ENCODE data around the gene AANAT.
"Not testable (repeated sequence)": the region's sequence is repeated elsewhere in the genome, so short reads cannot be mapped to it uniquely, and the experiment has no call there.

AANAT gene

DNA sequence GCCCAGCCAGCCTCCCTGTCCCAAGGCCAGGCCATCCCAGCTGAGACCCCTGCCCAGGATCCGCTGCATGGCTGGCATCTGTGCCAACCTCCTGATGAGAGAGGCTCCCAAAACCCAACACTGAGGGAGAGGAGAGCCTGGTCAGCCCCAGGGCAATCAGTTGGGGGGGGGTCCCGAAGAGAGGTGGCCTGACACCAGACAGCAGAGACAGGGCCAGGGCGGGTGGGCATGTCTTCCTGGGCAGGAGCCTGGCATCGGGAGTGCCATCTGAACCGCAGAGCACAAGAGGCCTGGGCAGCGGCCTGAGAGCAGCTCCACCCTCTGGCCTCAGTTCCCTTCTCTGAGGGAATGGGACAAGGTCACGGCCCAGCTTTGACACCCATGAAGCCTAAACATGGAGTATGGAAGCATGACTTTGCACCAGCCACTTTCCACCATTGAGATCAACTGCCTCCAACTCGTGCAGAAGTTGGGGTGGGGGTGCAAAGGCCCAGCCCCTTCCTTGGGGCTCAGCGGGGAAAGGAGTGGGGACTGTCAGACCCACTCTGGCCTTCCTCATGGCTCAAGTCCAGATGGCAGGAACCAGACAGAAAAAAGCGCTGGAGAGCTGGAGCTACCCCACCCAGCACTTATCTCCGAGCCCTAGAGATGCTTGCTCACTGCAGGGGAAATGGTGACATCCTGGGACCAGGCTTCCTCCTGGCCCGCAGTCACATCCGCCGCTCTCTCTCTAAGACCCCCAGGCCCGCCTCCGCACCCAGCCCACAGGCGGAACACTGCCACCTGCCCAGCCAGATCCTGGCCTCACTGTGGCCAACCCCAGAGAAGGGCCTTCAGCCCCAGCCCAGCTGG is 24.1 kb downstream of the AANAT start:
- DNase-seq = no peak

DNA sequence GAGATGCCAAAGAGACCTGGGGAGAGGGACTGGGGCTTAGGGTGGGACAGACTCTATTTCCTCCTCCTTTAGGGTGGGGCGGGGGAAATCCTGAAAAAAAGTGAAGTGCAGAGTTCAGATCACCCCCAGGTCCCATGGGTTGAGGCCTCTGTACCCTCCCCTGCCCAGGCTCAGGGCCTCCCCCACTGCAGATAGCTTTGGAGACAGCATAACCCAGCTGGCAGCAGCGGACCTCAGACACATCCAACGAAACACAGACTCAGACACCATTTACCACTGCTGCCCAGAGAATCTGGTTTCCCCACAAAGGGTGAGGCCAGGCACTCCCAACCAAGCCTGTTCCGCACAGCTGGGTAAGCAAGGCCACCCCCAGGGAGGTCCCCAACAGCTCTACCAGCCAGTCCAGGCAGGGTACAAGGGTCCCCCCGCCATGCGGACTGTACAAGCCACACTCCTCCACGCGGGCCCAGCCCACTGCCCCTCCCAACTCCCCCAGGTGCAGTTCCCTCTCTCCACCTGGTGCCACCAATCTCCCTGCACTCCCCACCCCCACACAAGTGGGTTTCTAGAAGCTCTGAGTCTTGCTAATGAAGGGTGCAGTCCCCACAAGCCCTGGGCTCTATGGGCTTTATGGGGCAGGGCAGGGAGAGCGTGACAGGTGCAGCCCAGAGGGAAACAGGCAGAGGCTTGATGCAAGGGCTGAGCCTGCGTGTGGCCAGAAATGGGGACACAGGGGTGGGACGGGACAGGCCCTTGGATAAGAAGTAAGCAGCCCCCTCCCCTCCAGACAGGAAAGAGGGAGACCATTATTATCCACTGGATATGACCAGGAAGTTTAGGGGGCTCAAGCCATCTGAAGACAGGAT is 25.0 kb downstream of the AANAT start:
- DNase-seq = no peak

DNA sequence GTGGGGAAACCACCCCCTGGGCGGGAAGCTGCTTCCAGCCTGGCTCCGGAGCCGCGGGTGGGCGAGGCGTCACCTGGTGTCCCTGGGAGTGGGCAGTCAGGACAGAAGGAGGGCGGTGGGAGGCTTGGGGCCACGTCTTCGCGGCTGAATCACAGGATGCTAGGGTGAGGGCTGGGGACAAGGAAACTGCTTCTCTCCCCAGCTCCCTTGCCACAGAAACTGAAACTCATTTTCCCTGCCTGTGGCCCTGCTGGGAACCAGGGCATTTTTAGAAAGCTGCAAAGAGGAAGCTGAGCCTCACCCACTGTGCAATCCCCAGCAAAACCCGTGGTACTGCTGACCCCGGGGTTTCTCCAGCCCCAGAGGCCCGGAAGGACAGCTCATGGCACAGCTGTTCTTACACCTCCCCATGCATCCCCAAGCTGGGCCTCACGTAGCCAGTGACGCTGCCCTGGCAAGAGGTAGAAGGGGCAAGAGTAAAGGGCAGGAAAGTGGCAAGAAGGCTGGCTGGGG is 25.6 kb downstream of the AANAT start:
- DNase-seq = no peak

DNA sequence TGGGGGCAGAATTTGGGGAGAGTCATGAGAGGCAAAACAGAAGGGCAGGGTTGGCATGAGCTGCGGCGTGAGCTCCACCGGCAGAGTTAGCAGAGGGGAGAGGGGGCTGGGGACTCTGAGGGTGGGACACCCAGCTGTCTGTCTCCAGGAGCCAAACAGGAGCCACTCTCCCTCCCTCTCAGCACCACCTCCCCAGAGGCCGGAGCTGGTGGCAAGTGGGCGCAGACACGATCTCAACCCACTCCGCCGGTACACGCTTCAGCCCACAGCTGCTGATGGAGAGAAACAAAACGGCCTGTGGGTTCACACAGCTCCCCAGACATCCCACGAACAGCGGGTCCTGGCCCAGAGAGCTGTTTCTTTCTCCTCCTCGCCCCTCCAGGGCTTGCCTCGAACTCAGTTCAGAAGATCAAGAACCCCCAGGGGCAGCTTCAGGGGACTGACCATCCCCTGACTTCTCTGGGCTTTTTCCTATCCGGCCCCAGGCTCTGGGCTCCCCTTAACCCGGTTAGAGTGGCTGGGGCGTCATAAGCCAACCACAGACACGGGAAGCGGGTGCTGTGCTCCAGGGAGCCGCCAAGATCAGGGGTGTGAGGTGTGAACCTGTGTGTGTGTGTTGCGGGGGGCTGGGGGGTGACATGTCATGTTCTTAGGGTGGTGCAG is 26.2 kb downstream of the AANAT start:
- no peak for DNase-seq

DNA sequence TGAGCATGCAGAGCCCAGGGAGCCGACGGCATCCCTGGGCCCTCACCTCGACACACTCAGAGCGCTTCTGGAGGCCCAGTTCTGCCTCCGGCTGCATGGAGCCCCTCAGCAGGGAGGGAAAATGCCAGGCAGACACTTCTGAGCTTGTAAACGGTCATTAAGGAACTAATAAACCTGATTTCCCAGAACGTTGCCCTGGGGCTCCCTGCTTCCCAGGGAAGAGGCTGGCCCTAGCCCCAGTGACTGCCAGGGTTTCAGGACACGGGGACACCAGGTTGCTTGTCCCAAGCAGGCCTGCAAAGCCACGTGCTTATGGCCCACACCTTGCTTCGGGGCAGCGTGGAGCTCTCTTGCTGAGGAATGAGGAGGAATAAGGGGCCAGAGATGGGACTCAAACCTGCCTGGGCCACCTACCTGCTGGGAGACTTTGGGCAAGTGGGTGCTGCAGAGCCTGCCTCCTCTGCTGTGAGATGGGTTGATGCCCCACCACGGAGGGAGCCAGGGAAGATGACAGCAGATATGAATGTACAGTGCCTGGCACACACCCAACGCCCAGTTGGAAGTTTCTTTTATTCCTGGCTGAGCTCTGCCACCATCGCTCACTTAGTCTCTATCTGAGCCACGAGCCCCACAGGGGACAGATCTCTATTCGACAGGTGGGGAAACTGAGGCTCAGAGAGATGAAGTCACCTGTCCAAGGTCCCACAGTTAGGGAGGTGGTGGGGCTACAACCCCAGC is 28.4 kb downstream of the AANAT start:
- DNase-seq = no peak

DNA sequence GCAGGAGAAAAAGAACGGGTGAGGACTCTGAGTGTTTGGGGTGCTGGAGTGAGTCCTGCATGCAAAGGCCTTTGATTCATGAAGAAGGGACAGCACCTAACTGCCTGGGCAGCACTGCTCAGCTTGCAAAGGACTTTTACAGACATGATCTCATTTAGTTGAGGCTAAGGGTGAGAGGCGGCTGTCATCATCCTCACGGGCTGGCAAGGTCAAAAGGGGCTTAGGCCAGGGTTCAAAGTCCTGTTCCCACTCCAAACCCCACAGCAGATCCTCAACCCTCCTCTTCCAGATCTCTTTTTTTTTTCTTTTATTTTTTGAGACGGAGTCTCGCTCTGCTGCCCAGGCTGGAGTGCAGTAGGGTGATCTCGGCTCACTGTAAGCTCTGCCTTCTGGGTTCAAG is 29.1 kb downstream of the AANAT start:
- no peak for DNase-seq

DNA sequence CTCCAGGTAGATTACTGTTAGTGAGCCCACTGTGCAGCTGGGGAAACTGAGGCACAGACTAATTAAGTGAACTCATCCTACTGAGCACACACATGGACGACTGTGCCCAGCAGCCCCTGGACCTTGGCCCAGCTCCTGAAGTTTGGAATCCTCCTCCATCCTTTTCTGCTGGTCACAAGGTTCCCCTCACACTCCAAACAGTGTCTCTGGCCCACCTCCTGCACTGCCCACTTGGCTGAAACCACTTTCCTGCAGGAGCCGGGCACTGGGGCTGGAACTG is 30.2 kb downstream of the AANAT start:
- no peak for DNase-seq

DNA sequence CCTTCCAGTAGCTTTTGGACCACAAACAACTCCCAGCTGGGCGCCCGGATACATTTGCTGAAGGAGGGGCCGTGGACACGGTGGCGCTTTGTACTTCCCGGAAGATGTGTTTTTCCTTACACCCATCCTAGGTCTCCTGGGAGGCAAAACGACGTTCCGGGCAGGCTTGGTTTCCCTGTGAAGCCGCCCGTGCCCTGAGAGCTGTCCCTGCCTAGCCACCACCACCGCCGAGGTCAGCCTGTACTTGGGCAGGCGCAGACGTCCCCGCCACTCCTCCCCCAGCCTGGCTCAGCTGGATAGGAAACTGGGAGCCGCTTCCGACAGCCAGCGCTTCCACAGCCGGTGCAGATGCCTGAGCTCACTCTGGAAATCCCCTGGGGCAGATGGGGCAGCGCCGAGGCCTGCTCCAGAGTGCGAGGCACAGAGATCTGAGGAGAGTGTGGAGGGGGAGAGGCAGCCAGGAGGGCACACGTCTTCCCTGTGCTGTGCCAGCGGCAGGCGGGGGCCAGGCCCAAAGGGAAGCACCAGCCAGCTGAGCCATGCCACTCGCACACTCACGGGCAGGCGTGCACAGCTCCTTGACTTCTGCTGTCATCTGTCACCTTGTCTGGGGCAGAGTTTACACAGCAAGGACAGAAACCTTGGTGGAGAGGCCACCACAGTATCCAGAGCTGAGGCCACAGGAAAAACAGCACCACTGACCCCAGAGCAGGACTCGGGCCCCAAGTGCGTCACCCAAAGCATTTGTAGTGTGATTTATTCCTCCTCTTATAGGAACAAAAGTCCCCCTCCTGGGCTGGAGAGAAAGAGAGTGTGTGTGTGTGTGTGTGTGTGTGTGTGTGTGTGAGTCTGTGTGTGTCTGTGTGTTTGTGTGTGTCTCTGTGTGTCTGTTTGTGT is 30.8 kb downstream of the AANAT start:
- DNase-seq = peak; percentile 43

DNA sequence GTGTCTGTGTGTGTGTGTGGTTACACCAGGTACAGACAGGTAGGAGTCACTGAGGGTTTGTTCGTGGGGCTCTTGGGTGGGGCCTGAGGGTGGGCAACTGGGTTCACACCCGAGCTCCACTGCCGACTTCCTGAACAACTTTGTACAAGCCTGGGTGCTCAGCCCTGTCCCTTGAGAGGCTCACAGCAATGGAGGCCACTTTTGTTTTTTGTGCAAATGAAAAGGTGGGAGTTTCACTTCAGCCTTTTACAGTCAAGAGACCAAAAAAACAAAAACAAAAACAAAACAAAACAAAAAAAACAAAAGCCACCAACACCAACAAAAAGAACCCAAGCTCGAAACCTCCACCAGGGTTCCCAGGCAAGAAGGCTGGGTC is 31.5 kb downstream of the AANAT start:
- DNase-seq = no peak

DNA sequence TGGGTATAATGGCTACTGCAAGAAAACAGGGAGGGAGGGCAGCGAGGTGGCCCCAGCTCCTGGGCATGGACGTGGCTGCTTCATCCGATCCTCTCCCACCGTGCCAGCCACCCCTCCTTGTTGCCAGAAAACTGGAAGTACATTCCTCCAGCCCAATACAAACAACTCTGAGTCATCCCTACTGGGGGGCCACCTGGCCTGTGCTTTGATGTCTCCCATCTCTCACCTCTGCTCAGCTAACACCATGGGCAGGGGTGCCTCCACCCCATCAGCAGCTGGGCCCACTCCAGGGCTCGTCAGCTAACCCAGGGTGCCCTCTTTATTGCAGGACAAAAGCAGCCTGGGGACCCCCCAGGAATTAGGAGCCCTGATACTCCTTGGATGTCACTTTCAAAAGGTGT is 31.9 kb downstream of the AANAT start:
- DNase-seq = no peak

DNA sequence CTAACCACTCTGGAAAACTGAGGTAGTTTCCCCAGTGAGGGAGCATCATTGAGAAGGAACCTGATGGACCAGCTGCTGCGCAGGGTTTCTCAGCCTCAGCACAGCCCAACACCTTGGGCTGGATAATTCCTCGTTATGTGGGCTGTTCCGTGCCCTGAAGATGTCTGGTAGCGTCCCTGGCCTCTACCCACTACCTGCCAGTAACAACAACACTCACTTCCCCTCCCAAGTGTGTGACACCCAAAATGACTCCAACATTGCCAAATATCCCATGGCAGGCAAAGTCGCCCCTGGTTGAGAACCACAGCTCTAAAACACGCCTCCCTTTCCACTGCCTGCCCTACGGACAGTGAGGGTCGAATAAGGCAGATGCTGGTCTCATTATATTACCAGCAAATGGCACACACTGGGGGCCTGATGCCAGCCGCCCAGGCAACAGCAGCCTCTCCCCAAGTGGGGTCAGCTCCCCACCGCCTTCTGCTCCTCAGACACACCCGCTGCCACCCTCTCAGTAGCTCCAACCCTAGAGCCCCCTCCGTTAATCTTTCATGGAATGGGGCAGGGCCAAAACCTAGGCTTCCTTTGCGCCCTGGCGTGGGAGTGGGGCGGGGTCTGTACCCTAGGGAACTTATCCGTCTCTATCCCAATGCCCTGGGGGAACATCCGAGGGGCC is 32.8 kb downstream of the AANAT start:
- DNase-seq = no peak

DNA sequence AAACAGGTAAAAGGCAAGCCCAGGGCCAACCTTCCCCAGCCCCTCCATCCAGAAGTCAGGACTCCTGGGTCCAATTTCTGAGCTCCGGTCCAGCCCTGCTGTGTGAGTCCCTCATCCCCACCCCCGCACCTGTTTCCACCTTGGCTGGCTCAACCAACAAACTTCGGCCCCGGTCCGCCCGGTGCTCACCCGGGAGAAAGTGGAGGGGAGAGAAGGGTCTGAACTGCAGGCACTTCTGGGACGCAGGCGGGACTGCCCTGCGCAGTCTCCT is 33.3 kb downstream of the AANAT start:
- DNase-seq = no peak

DNA sequence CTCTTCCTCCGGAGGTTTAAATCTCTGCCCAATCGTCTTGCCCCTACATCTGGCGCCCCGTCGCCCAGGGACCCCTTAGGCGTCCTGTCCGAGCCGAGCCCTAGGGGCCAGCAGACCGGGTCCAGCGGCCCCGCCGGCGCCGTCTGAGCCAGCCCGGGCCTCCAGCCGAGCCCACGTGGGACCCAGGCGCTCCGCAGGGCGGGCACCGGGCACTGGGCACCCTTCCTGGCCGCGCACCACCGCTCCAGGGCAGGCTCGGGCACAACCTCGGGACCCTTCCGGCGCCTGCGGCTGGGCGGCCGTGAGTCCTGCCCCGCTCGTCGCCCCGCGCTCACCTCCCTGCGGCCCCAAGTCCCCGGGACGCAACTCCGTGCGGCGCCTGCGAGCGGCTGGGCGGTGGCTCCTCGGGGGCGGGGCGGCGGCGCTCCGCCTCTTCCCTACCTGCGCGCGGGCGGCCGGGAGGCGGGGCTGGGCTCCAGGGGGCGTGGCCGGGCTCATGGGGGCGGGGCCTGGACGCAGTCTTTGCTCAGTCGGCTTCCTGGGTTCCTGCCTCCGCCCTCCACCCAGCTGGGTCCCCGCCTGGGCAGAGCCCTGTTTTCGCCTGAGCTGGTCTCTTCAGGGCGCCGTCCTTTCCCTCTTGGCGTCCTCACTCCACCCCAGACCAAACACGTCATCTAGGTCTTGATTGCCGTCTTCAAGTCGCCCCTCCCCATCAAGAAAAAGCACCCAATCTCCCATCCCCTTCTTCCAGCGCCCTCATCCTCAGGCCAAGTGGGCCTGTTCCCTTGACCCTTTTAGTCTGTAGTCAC is 33.8 kb downstream of the AANAT start, which contains the start of gene RHBDF2:
RHBDF2 (minus strand) TSS at position 406 of the 809 bp plus-strand sequence. CDS start 19,899 bp downstream, outside the sequence.
- peak; percentile 67 for DNase-seq

DNA sequence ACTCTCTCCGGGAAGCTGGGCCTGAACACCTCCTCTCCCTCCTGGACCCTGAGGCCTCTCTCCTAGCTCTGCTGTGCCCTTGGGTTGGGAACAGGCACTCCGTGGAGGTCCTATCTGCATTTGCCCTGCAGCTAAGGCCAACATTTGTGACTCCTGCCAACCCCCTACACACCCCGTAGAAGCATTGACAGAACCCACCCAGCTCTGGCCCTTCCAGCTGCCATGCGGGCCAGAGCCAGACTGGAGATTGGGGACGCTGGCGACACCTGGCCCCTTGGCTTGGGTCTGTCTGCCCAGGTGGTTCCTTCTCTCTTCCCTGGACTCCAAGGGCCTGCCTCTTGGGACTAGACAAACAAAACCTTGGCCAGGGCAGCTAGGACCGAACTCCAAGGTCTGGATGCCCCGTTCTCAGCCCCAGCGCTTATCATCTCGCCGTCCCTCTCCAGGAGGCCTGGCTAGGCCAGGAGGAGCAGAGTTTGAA is 34.5 kb downstream of the AANAT start:
- no peak for DNase-seq

DNA sequence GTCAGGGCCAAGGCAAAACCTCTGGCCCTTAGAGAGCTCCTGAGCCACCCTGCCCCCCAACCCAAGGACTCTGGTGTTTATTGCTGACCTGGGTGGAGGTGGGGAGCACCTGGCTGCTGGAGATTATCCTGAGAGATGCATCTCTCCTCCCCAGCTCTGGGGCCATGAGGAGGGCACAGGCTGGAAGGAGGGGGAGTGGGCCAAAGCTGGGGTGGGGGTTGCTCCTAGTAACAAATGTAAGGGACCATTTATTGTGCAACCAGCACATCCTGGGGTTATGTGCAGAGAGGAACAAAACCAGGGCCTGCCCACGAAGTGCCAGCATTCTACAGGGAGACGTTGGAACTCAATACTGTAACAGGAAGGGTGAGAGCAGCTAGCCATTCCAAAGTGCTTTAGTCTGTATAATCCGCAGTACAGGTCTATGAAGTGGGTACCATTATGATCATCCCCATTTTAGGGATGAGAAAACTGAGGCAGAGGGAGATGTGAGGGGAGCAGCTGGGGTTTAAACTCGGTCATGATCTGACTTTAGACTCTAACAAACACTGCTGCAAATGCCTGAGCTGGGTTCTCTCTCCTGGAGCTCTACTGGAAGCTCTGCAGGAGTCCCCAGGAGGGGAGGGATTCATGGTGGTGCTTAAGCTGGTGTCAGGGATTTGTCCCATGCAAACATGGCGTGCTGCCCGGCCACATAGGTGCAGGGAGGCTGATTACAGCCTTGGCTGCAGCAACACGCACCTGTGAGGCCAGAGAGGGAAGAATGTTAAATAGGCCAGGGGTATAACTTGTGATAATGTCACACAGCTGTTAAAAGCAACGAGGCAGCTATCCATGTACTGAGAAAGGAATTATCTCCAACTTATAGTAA is 35.2 kb downstream of the AANAT start:
- DNase-seq = no peak

DNA sequence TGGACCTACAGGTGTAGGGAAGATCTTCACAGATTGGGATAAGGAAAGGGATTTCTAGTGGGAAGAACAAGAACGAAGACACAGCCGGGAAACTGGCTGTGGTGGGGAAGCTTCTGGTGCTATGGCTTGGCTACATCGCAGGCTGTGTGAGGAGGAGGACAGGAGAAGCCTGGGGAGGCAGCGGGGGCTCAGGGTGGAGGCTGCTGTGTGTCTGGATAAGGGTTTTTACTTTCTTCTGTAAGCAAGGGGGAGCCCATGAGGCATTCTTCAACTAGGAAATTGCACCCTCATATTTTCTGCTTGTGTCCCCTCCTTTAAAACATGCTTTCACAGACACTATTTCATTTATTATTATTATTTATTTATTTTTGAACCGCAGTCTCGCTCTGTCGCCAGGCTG is 36.7 kb downstream of the AANAT start:
- no peak for DNase-seq

DNA sequence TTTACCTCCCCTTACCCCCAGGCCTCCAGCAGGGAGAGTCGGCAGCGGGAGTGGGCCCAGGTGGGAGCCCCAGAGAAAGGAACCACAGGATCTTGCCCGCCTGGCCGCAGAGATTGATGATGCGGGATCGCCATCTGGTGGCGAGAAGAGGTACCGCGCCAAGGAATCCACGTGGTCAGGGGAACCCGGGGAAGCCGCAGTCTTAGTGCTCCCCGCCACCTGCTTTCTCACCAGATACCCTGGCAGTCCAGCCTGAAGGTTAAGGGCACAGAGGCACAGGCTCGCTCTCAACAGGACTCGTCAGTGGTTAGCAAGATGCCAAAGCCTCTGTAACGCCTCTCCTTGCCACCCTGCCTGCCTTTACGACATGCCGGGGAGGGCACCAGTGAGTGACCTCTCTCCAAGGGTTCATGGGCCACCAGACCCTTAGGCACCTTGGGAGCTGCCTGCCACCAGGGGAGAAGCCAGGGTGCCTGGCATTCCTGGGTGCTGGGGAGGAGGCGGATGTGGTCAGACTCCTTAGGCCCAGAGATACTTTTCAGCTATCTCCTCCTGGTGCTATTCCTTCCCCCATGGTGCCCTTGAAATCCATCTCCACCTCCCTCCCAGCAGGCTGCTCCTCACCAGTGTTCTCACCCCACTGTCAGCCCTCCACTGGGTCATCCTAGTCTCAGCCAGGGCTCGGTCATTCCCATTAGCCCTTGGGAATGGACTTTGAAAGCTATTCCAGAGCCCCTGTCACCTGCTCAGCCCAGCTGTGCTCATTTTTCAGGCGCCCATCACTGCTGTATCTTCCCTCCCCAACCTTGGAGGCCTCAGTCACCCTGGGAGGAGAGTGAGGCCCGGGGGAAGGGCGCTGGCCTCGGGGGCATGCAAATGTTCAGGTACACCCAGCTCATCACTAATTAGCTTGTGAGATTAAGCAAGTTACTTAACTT is 39.3 kb downstream of the AANAT start:
- DNase-seq = peak; percentile 67

DNA sequence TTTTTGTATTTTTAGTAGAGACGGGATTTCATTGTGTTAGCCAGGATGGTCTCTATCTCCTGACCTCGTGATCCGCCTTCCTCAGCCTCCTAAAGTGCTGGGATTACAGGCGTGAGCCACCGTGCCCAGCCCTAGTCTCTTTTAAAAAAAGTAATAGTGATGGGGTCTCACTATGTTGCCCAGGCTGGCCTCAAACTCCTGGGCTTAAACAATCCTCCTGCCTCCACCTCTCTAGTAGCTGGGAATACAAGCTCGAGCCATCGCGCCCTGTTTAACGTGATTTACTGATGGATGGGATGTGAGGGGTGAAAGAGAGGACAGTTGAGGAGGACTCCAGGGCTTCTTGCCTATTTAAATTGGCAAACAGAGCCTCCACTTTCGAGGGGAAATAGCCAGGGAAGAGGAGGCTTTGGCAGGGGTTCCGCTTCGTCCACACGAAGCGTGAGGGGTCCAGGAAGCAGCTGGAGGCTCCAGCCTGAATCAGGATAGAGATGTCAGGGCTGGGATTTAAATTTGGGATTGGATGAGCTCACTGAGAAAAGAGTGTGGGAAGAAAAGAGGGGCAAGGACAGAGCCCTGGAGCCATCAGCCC is 41.2 kb downstream of the AANAT start:
- not testable (repeated sequence) for DNase-seq

Measured in NCI-H2227 treated with DMSO at 0.1 percent for 48 hours (cell line).